HEK293 (cell line): Measurements from ENCODE around the gene SUPV3L1.

Experiments used
- CTCF ChIA-PET: fragments of 350-600 bp; formaldehyde crosslinking; extraction: SDS; loops from one replicate; lab custom pipeline; 2021; ENCODE audit warnings: antibody characterized with exemption; lab: Yijun Ruan, JAX
- POLR2A ChIA-PET: fragments of 300-600 bp; formaldehyde crosslinking; extraction: SDS; loops from one replicate; lab custom pipeline; 2020; ENCODE audit warnings: antibody characterized with exemption, inconsistent platforms; lab: Yijun Ruan, JAX
- H3K27ac ChIP-seq: fragments of 200-500 bp; sonication (Bioruptor generic); 2 replicates; pipeline ENCODE4 v1.5.1; 2014; ENCODE audit warnings: low read depth, low read length, control low read depth, inconsistent platforms; ENCODE audit errors: extremely low read depth
- H3K36me3 ChIP-seq, 2 experiments: fragments of 200-500 bp in 1 of 2; sonication (Bioruptor generic) in 1 of 2; 1 replicate in 1 of 2; 2 replicates in 1 of 2; pipeline ENCODE4 v1.5.1; 2014 to 2017; ENCODE audit warnings: inconsistent platforms in 2 of 2, low read length in 2 of 2; ENCODE audit not compliant: control insufficient read depth in 2 of 2, insufficient read depth in 1 of 2
- H3K4me1 ChIP-seq: fragments of 200-500 bp; sonication (Bioruptor generic); 2 replicates; pipeline ENCODE4 v1.5.1; 2014; ENCODE audit warnings: mild to moderate bottlenecking, low read length, inconsistent platforms; ENCODE audit not compliant: control insufficient read depth, insufficient read depth
- H3K4me3 ChIP-seq: 2 replicates; pipeline ENCODE4 v1.5.1; 2011; ENCODE audit warnings: low read depth, mild to moderate bottlenecking, control low read depth, low read length, moderate library complexity
- H3K9me3 ChIP-seq: fragments of 200-500 bp; sonication (Bioruptor generic); 2 replicates; pipeline ENCODE4 v1.5.1; 2014; ENCODE audit warnings: low read depth, low read length, inconsistent platforms; ENCODE audit not compliant: control insufficient read depth, insufficient read depth
- GLI4 ChIP-seq: fragments of 450-650 bp; formaldehyde crosslinking; IDR thresholded peaks from 2 replicates; pipeline ENCODE4 v1.5.1; 2016; ENCODE audit warnings: missing biosample characterization, missing genetic modification characterization
- GLIS2 ChIP-seq: fragments of 450-650 bp; formaldehyde crosslinking; IDR thresholded peaks from 2 replicates; pipeline ENCODE4 v1.5.1; 2016; ENCODE audit warnings: missing biosample characterization, missing genetic modification characterization
- HOXC10 ChIP-seq: sonication (generic); formaldehyde crosslinking; IDR thresholded peaks from 2 replicates; pipeline ENCODE4 v1.8.1; 2023; ENCODE audit warnings: mild to moderate bottlenecking, missing genetic modification reagents
- REPIN1 ChIP-seq: fragments of 450-650 bp; formaldehyde crosslinking; IDR thresholded peaks from 2 replicates; pipeline ENCODE4 v1.5.1; 2017; ENCODE audit warnings: missing biosample characterization, missing genetic modification characterization, low read depth
- SETDB1 ChIP-seq: IDR thresholded peaks from one replicate; pipeline ENCODE4 v1.6.1; 2017; ENCODE audit warnings: mild to moderate bottlenecking, low read length, moderate library complexity, mixed read lengths; ENCODE audit not compliant: insufficient read length
- ZFP37 ChIP-seq: fragments of 450-650 bp; formaldehyde crosslinking; IDR thresholded peaks from 2 replicates; pipeline ENCODE4 v1.5.1; 2016; ENCODE audit warnings: missing biosample characterization, missing genetic modification characterization
- ZFP41 ChIP-seq: fragments of 450-650 bp; formaldehyde crosslinking; IDR thresholded peaks from 2 replicates; pipeline ENCODE4 v1.5.1; 2016; ENCODE audit warnings: missing biosample characterization, missing genetic modification characterization, borderline replicate concordance
- ZNF114 ChIP-seq: fragments of 450-650 bp; formaldehyde crosslinking; IDR thresholded peaks from 2 replicates; pipeline ENCODE4 v1.5.0; 2017; ENCODE audit warnings: missing biosample characterization, missing genetic modification characterization
- ZNF140 ChIP-seq: fragments of 450-650 bp; formaldehyde crosslinking; IDR thresholded peaks from 2 replicates; pipeline ENCODE4 v1.5.1; 2016; ENCODE audit warnings: missing biosample characterization, missing genetic modification characterization
- ZNF155 ChIP-seq: fragments of 450-650 bp; formaldehyde crosslinking; IDR thresholded peaks from 2 replicates; pipeline ENCODE4 v1.5.1; 2016; ENCODE audit warnings: missing biosample characterization, missing genetic modification characterization
- ZNF16 ChIP-seq: fragments of 450-650 bp; formaldehyde crosslinking; IDR thresholded peaks from 2 replicates; pipeline ENCODE4 v1.5.1; 2016; ENCODE audit warnings: low read depth, missing biosample characterization, missing genetic modification characterization
- ZNF701 ChIP-seq: fragments of 450-650 bp; formaldehyde crosslinking; IDR thresholded peaks from 2 replicates; pipeline ENCODE4 v1.5.1; 2016; ENCODE audit warnings: missing biosample characterization, missing genetic modification characterization
- ZSCAN16 ChIP-seq: fragments of 450-650 bp; formaldehyde crosslinking; IDR thresholded peaks from 2 replicates; pipeline ENCODE4 v1.5.1; 2016; ENCODE audit warnings: missing biosample characterization, missing genetic modification characterization
- TF ChIP-seq, protein P1 (sequence below): fragments of 450-650 bp; formaldehyde crosslinking; IDR thresholded peaks from 2 replicates; pipeline ENCODE4 v1.5.1; 2016; ENCODE audit warnings: missing biosample characterization, missing genetic modification characterization, borderline replicate concordance
- TF ChIP-seq, protein P2 (sequence below): fragments of 450-650 bp; formaldehyde crosslinking; IDR thresholded peaks from 2 replicates; pipeline ENCODE4 v1.5.1; 2017; ENCODE audit warnings: missing biosample characterization, missing genetic modification characterization
- TF ChIP-seq, protein P3 (sequence below): fragments of 450-650 bp; formaldehyde crosslinking; IDR thresholded peaks from 2 replicates; pipeline ENCODE4 v1.5.1; 2016; ENCODE audit warnings: missing biosample characterization, missing genetic modification characterization
- TF ChIP-seq, protein P4 (sequence below): fragments of 450-650 bp; formaldehyde crosslinking; IDR thresholded peaks from 2 replicates; pipeline ENCODE4 v1.5.1; 2016; ENCODE audit warnings: missing biosample characterization, missing genetic modification characterization
- TF ChIP-seq, protein P5 (sequence below): fragments of 450-650 bp; formaldehyde crosslinking; IDR thresholded peaks from 2 replicates; pipeline ENCODE4 v1.5.1; 2016; ENCODE audit warnings: missing biosample characterization, missing genetic modification characterization, low read depth

The SUPV3L1 gene

DNA sequence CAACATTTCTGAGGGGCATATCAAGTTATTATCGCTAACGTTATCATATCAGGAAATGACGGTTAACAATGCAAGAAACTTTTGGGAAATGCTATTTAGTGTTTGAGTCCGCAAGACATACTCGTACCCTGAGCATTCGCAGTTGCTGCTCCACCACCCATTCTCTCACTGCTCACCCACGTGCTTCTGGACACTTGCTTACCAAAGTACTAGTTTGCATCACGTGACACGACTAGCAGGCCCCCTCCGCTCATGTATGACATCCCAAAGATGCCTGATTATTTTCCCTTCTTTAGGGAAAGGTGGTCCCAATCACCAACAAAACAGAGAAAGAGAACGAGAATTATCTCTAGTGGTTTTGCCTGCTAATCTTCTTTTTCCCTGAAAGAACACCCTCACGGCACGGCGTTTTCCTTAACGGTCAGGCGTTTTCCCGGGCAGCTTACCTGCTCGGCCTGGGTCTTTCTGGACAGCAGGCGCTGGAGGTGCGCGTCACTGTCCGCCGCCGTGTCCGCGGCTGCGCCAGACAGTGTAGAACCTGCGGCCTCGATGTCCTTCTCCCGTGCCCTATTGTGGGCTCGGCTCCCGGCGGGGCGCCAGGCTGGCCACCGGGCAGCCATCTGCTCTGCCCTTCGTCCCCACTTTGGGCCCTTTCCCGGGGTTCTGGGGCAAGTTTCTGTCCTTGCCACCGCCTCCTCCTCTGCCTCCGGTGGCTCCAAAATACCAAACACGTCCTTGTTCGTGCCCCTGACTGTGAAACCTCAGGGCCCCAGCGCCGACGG is at the start of gene SUPV3L1 (continued):
- TF ChIP-seq ZFP41 (tag by site-specific recombination) (no peak), HOXC10 (CRISPR knock-in tag) (no peak)
- TF ChIP-seq, all 188 proteins: peak for 68

DNA sequence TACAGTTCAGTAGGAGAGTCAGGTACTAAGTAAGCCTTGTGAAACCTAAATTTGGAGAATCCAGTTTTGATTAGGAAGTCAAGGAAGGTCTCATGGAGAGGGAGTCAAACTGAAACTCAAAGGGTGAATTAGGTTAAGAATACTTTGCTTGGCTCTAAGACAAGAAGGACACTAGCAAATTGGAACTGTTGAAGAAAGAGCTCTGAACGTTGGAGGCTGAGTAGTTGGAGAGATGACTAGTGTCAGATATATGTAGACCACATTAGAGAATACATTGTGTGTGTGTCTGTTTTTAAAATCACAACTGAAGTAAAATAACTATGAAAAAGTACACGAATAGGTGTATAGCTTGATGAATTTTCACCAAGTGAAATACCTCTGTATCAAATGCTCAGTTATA is 49.8 kb upstream of the SUPV3L1 start:
- POLR2A ChIA-PET, result no interaction called here
- CTCF ChIA-PET, result interaction anchor here (0.6 kb wide), 2 partner anchors 84 to 163 kb away, joined by 3 to 5 read pairs; no protein-coding TSS in a partner anchor
- TF ChIP-seq ZNF114 (no peak), ZFP37 (tag by site-specific recombination) (no peak), GLIS2 (tag by site-specific recombination) (no peak), ZSCAN16 (no peak), SETDB1 (no peak), GLI4 (tag by site-specific recombination) (no peak), ZNF155 (tag by site-specific recombination) (no peak), ZNF701 (tag by site-specific recombination) (no peak), ZNF140 (tag by site-specific recombination) (no peak), REPIN1 (tag by site-specific recombination) (no peak), ZNF16 (tag by site-specific recombination) (no peak)
- TF ChIP-seq, protein P1, sequence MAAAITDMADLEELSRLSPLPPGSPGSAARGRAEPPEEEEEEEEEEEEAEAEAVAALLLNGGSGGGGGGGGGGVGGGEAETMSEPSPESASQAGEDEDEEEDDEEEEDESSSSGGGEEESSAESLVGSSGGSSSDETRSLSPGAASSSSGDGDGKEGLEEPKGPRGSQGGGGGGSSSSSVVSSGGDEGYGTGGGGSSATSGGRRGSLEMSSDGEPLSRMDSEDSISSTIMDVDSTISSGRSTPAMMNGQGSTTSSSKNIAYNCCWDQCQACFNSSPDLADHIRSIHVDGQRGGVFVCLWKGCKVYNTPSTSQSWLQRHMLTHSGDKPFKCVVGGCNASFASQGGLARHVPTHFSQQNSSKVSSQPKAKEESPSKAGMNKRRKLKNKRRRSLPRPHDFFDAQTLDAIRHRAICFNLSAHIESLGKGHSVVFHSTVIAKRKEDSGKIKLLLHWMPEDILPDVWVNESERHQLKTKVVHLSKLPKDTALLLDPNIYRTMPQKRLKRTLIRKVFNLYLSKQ (tag by site-specific recombination), result no peak
- TF ChIP-seq, protein P2, sequence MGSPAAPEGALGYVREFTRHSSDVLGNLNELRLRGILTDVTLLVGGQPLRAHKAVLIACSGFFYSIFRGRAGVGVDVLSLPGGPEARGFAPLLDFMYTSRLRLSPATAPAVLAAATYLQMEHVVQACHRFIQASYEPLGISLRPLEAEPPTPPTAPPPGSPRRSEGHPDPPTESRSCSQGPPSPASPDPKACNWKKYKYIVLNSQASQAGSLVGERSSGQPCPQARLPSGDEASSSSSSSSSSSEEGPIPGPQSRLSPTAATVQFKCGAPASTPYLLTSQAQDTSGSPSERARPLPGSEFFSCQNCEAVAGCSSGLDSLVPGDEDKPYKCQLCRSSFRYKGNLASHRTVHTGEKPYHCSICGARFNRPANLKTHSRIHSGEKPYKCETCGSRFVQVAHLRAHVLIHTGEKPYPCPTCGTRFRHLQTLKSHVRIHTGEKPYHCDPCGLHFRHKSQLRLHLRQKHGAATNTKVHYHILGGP (tag by site-specific recombination), result no peak
- TF ChIP-seq, protein P3, sequence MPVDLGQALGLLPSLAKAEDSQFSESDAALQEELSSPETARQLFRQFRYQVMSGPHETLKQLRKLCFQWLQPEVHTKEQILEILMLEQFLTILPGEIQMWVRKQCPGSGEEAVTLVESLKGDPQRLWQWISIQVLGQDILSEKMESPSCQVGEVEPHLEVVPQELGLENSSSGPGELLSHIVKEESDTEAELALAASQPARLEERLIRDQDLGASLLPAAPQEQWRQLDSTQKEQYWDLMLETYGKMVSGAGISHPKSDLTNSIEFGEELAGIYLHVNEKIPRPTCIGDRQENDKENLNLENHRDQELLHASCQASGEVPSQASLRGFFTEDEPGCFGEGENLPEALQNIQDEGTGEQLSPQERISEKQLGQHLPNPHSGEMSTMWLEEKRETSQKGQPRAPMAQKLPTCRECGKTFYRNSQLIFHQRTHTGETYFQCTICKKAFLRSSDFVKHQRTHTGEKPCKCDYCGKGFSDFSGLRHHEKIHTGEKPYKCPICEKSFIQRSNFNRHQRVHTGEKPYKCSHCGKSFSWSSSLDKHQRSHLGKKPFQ (tag by site-specific recombination), result no peak
- TF ChIP-seq, protein P4, sequence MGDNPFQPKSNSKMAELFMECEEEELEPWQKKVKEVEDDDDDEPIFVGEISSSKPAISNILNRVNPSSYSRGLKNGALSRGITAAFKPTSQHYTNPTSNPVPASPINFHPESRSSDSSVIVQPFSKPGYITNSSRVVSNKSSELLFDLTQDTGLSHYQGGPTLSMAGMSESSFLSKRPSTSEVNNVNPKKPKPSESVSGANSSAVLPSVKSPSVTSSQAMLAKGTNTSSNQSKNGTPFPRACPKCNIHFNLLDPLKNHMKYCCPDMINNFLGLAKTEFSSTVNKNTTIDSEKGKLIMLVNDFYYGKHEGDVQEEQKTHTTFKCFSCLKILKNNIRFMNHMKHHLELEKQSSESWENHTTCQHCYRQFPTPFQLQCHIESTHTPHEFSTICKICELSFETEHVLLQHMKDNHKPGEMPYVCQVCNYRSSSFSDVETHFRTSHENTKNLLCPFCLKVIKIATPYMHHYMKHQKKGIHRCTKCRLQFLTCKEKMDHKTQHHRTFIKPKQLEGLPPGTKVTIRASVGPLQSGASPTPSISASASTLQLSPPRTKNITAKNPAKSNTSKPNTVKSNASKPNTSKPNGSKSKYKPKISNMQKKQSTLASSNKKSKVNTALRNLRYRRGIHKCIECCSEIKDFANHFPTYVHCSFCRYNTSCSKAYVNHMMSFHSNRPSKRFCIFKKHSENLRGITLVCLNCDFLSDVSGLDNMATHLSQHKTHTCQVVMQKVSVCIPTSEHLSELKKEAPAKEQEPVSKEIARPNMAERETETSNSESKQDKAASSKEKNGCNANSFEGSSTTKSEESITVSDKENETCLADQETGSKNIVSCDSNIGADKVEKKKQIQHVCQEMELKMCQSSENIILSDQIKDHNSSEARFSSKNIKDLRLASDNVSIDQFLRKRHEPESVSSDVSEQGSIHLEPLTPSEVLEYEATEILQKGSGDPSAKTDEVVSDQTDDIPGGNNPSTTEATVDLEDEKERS (tag by site-specific recombination), result no peak
- TF ChIP-seq, protein P5, sequence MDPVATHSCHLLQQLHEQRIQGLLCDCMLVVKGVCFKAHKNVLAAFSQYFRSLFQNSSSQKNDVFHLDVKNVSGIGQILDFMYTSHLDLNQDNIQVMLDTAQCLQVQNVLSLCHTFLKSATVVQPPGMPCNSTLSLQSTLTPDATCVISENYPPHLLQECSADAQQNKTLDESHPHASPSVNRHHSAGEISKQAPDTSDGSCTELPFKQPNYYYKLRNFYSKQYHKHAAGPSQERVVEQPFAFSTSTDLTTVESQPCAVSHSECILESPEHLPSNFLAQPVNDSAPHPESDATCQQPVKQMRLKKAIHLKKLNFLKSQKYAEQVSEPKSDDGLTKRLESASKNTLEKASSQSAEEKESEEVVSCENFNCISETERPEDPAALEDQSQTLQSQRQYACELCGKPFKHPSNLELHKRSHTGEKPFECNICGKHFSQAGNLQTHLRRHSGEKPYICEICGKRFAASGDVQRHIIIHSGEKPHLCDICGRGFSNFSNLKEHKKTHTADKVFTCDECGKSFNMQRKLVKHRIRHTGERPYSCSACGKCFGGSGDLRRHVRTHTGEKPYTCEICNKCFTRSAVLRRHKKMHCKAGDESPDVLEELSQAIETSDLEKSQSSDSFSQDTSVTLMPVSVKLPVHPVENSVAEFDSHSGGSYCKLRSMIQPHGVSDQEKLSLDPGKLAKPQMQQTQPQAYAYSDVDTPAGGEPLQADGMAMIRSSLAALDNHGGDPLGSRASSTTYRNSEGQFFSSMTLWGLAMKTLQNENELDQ (tag by site-specific recombination), result no peak
- Histone ChIP-seq H3K9me3 (no peaks in the 10 kb centered on the region), H3K4me1 (no peaks in the 10 kb centered on the region), H3K27ac (no peak overlapping the region), H3K4me3 (no peak overlapping the region), H3K36me3 (peaks cover 17 to 19% of the 10 kb centered on the region in 2 experiments)
